G401.6 (cell line): ENCODE results near the gene SH2D7.
"Not testable (repeated sequence)": the region's sequence is repeated elsewhere in the genome, so short reads cannot be mapped to it uniquely, and the experiment has no call there.

ENCODE experiments used
- FAIRE-seq: peaks from 2 replicates; lab custom pipeline; 2012; peaks lifted over from hg19 to GRCh38; lab: Jason Lieb, UNC

The SH2D7 gene

DNA sequence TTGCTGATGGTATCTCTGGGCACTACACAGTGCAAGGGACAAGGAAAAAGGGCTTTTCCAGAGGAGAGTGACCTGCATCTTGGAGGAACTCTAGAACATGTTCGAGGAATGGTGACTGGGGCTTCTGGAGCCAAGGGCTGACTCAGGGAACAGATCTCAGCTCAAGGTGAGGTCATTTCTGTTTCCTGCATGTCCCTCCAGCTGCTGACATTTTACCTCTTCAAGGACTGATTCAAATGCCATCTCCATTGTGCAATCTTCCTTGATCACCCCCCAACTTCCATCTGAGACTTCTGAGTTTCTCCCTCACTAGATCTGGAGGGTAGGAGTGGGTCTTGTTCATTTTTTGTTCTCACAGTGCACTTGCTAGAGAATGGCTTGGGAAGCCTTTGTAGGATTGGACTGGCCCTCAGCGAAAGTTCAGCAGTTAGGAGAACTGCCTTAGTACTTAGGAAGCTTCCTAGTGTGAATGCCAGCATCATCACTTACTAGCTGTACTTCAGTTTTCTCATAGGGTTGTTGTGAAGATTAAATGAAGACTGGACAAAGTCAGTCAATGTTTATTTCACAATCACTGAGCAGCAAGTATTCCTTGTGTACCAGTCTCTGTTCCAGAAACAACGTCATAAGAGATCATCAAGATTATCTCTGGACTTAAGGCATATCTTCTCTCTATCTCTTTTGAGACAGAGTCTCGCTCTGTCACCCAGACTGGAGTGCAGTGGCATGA, 54.2 kb downstream of the SH2D7 start:
- no peak for FAIRE-seq

DNA sequence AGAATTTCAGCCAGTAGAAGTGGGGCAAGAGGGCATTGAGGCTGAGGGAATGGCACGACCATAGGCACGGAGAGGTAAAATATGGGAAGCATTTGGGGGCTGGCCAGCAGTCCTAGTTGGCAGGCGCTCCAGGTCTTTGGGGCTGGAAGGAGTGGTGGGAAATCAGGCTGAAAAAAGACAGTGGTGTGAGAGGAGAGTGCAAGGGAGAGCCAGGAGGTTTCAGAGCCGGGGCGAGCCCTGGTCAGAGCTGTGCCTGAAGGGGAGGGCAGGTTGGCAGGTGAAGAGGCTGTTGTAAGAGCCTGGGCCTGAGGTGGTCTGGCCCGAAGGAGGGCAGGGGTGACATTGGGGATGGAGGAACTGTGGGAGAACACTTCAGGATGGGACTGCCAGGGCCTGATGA, 55.2 kb downstream of the SH2D7 start:
- no peak for FAIRE-seq

DNA sequence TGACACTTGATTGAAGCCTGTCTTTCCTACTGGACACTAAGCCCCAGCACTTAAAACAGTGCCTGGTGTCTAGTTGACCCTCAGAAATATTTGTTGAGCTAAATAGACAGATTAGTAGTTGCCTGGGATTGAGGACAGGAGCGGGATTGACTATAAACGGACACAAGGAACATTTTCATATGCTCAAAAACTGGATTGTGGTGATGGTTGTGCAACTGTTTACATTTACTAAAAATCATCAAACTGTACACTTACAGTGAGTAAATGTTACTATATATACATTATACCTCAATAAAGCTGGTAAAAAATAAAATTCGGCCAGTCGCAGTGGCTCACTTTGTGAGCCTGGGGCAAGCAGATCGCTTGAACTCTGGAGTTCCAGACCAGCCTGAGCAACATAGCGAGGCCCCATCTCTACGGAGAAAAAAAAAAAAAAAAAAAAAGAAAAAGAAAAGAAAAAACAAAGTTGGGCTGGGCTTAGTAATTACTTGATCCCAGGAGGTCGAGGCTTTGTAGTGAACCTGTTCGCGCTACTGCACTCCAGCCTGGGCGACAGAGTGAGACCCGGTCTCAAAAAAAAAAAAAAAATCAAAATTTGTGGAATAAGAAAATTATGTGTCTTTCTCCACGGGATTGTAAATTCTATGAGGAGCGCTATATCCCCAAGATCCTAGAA, 56.2 kb downstream of the SH2D7 start:
- FAIRE-seq = no peak

DNA sequence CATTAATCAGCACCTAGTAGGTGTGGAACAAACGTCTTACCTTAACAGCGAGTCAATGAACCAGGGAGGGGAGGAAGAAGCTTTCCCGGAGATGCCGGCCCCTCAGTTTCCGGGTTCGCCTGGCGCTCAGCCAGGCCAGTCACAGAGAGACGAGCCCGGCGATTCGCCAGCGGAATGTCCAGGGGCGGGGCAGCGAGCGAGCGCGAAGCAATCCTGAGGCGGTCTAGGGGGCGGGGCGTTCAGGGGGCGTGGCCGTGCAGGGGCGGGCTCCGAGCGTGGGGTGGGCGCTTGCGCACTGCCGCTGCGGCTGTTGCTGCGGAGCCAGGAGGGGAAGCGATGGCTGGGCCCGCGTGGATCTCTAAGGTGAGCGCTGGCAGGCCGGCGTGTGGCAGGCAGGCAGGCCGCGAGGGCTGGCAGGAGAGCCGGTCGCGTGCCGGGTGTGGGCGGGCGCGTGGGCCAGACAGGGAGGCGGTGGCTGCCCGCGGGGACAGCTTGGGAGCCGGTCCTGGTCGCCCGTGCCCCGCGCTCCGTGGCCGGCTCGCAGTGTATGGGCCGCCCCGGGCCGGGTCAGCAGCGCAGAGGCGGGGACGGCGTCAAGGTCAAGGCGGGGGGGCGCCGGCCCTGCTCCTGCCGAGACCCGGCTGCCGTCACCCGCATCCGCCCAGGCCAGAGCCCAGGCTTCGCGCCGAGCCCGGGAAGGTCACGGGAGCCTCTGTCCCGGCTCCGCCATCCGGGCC, 56.9 kb downstream of the SH2D7 start, which contains the start of gene IDH3A:
TSS of gene IDH3A (plus strand) at position 295 of the 737 bp plus-strand sequence. CDS start at position 337, 42 bp downstream.
- peak; percentile 89 for FAIRE-seq

DNA sequence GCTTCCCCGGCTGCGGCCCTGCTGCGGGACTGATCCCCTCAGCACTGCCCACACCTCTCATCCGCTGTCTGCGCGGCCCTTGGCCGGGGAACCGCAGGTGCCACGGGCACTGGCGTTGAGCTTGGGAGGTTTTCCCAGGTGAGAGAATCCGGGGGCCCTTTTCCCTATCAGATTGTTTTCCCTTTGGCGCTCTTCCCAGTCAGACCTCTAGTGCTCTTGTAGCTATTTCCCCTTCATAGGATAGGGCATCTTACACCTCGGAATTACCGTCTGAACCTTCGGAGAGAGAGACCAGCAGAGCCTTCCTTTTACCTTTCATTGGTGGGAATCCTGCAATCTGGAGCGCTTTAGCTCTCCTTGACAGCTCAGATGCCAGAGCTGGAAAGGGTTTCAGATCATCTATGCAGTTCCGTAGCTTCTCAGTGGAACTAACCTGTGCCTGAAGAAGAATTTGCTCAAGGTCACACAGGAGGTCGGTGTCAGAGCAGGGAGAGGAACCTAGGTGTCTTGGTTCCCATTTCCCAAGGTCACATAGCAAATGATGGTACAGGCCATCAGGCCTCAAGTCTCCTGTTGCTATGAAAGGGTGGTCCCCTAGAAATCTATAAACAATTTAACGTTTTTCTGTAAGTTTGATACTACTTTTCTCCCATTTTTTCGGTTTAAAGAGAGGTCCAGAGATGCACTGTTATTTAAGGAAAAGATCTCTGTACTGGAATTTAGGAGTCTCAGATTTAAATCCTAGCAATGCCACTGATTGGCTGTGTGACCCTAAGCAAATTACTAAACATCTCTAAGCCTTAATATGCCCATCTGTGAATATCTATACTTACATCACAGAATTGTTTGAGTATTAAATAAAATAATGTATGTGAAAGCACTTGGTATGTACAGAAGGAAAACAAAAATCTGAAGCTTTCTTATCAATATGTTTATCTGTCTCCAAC, 57.7 kb downstream of the SH2D7 start:
- FAIRE-seq = no peak

DNA sequence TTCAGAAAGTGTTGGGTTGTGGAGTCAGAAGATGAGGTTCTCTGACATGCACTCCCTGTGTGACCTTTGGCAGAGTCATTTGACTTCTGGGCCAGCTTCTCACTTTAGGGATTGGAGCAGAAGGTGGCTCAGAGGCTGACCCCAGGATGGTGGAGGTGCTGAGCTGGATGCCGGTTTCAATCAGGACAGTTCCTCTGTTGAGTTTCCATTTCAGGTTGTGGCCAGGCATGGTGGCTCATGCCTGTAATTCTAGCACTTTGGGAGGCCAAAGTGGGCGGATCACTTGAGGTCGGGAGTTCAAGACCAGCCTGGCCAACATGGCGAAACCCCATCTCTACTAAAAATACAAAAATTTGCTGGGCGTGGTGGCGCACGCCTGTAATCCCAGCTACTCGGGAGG, 58.7 kb downstream of the SH2D7 start:
- not testable (repeated sequence) for FAIRE-seq
